Astrocyte (in vitro differentiated cells and primary cell): Measurements from ENCODE around the gene STT3B. TPM values are rescaled to one million over a fixed set of nuclear protein-coding genes. Genes with fewer than 3 reads are reported as not detected.

Source experiments
- DNase-seq: peaks from one replicate; pipeline ENCODE4 v3.0.0-alpha.2; 2010; ENCODE audit warnings: low read depth
- FAIRE-seq: peaks from 2 replicates; lab custom pipeline; 2011; peaks lifted over from hg19 to GRCh38; lab: Jason Lieb, UNC
- H2AFZ ChIP-seq: 2 replicates; pipeline ENCODE4 v1.6.0; 2012; ENCODE audit warnings: low read depth, low read length, inconsistent platforms
- H3K27ac ChIP-seq: 2 replicates; pipeline ENCODE4 v1.5.1; 2011; ENCODE audit warnings: low read depth, low read length, inconsistent platforms
- H3K27me3 ChIP-seq: 2 replicates; pipeline ENCODE4 v1.6.0; 2011; ENCODE audit warnings: low read length, inconsistent platforms; ENCODE audit not compliant: insufficient read depth
- H3K36me3 ChIP-seq: 2 replicates; pipeline ENCODE4 v1.5.1; 2011; ENCODE audit warnings: low read length, inconsistent platforms; ENCODE audit not compliant: insufficient read depth
- H3K4me1 ChIP-seq: 2 replicates; pipeline ENCODE4 v1.5.1; 2011; ENCODE audit warnings: low read length, inconsistent platforms; ENCODE audit not compliant: insufficient read depth
- H3K4me2 ChIP-seq: 2 replicates; pipeline ENCODE4 v1.6.0; 2012; ENCODE audit warnings: low read length, inconsistent platforms
- H3K4me3 ChIP-seq: 2 replicates; pipeline ENCODE4 v1.5.1; 2011; ENCODE audit warnings: low read depth, mild to moderate bottlenecking, low read length, inconsistent platforms; ENCODE audit not compliant: insufficient read depth
- H3K79me2 ChIP-seq: 2 replicates; pipeline ENCODE4 v1.6.0; 2012; ENCODE audit warnings: mild to moderate bottlenecking, low read length, inconsistent platforms; ENCODE audit not compliant: insufficient read depth
- H3K9ac ChIP-seq: 2 replicates; pipeline ENCODE4 v1.6.0; 2012; ENCODE audit warnings: mild to moderate bottlenecking, low read length, inconsistent platforms
- H3K9me3 ChIP-seq: 2 replicates; pipeline ENCODE4 v1.5.1; 2012; ENCODE audit warnings: low read depth, mild to moderate bottlenecking, low read length, inconsistent platforms; ENCODE audit not compliant: insufficient read depth
- H4K20me1 ChIP-seq: 2 replicates; pipeline ENCODE4 v1.6.0; 2012; ENCODE audit warnings: low read length, inconsistent platforms; ENCODE audit not compliant: insufficient read depth
- H3K27ac Mint-ChIP-seq: one replicate; pipeline ENCODE4 v1.8.0; 2021; ENCODE audit warnings: mild to moderate bottlenecking, mixed read lengths; ENCODE audit not compliant: unreplicated experiment
- H3K27me3 Mint-ChIP-seq: one replicate; pipeline ENCODE4 v1.8.0; 2021; ENCODE audit warnings: low read depth, mixed read lengths; ENCODE audit not compliant: unreplicated experiment
- H3K36me3 Mint-ChIP-seq: one replicate; pipeline ENCODE4 v1.8.0; 2021; ENCODE audit warnings: low read depth, mixed read lengths; ENCODE audit not compliant: unreplicated experiment
- H3K4me1 Mint-ChIP-seq: one replicate; pipeline ENCODE4 v1.8.0; 2021; ENCODE audit warnings: low read depth, mixed read lengths; ENCODE audit not compliant: unreplicated experiment
- H3K4me3 Mint-ChIP-seq: one replicate; pipeline ENCODE4 v1.8.0; 2021; ENCODE audit warnings: mild to moderate bottlenecking, moderate library complexity, mixed read lengths; ENCODE audit not compliant: unreplicated experiment
- H3K9me3 Mint-ChIP-seq: one replicate; pipeline ENCODE4 v1.8.0; 2021; ENCODE audit warnings: mild to moderate bottlenecking, mixed read lengths; ENCODE audit not compliant: unreplicated experiment
- EZH2 ChIP-seq: IDR thresholded peaks from 2 replicates; pipeline ENCODE4 v1.6.1; 2012; ENCODE audit warnings: mild to moderate bottlenecking, low read length, inconsistent platforms; ENCODE audit not compliant: insufficient read depth
- total RNA-seq: library from RNA; stranded (reverse); gene quantifications from 2 replicates; pipeline ENCODE4 v1.2.1, GENCODE V29; 2021
- TF ChIP-seq, protein P1 (sequence below): IDR thresholded peaks from 2 replicates; pipeline ENCODE4 v1.5.1; 2011; ENCODE audit warnings: low read depth, mild to moderate bottlenecking, inconsistent platforms, low read length, moderate library complexity; ENCODE audit not compliant: insufficient read depth

STT3B gene
- total RNA-seq, 1 donor from 2014 or later = 156 TPM

DNA sequence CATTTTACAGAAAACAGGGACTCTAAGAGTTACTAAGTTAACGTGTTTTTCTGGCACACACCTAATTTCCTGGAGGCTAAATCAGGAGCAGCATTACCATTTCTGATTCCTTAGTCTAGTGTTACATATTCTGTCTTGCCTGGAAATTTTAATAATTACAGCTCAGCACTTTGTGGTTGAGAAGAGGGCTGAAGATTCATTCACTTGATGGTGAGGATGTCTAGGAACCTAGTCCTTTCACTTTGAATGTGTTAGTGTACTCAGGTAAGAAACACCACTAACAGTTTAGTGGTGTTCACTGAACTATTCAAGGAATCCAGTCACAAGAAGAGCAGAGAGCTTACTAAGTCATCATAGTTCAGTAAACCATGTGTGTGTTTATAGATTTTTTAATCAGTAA is 102.8 kb downstream of the STT3B start:
- no peak for TF ChIP-seq EZH2
- TF ChIP-seq, protein P1, sequence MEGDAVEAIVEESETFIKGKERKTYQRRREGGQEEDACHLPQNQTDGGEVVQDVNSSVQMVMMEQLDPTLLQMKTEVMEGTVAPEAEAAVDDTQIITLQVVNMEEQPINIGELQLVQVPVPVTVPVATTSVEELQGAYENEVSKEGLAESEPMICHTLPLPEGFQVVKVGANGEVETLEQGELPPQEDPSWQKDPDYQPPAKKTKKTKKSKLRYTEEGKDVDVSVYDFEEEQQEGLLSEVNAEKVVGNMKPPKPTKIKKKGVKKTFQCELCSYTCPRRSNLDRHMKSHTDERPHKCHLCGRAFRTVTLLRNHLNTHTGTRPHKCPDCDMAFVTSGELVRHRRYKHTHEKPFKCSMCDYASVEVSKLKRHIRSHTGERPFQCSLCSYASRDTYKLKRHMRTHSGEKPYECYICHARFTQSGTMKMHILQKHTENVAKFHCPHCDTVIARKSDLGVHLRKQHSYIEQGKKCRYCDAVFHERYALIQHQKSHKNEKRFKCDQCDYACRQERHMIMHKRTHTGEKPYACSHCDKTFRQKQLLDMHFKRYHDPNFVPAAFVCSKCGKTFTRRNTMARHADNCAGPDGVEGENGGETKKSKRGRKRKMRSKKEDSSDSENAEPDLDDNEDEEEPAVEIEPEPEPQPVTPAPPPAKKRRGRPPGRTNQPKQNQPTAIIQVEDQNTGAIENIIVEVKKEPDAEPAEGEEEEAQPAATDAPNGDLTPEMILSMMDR = no peak
- H3K27me3 ChIP-seq = no peaks in the 10 kb centered on the region
- H3K36me3 ChIP-seq = peaks cover 14% of the 10 kb centered on the region
- Mint-ChIP-seq H3K27ac (no peak overlapping the region), H3K4me3 (no peak overlapping the region), H3K4me1 (peaks cover 17% of the 10 kb centered on the region), H3K36me3 (peaks cover 8% of the 10 kb centered on the region), H3K27me3 (no peaks in the 10 kb centered on the region), H3K9me3 (no peaks in the 10 kb centered on the region)
- no peak for DNase-seq
- no peaks in the 10 kb centered on the region for H3K4me1 ChIP-seq
- H4K20me1 ChIP-seq = no peaks in the 10 kb centered on the region
- H2AFZ ChIP-seq = no peak overlapping the region
- peak; percentile 58 for FAIRE-seq
- H3K4me2 ChIP-seq = no peak overlapping the region
- no peaks in the 10 kb centered on the region for H3K9me3 ChIP-seq
- no peak overlapping the region for H3K27ac ChIP-seq
- H3K4me3 ChIP-seq = no peak overlapping the region
- no peak overlapping the region for H3K9ac ChIP-seq
- no peaks in the 10 kb centered on the region for H3K79me2 ChIP-seq

DNA sequence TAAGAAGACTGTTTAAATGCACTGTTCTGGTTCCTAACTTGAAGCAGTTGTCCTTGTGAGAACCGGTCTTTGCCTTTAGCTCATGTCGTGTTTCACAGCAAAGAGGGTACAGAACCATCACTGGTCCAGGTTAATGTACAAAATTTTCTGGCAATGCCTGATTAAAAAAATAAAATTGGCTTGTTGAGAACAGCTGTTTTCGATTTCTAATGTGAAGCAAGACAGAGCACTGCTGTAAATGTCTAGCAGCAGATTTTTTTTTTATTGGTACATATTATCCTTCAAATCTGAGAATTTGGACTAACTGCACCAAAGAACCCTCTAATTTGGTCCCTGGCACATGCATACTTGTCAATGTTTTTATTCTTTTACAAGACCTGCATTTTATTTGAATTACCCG is 103.3 kb downstream of the STT3B start:
- Histone ChIP-seq H2AFZ (no peak overlapping the region), H4K20me1 (no peaks in the 10 kb centered on the region), H3K27me3 (no peaks in the 10 kb centered on the region), H3K4me1 (no peaks in the 10 kb centered on the region), H3K4me3 (no peak overlapping the region), H3K27ac (no peak overlapping the region), H3K9ac (no peak overlapping the region), H3K4me2 (no peak overlapping the region), H3K9me3 (no peaks in the 10 kb centered on the region), H3K36me3 (peaks cover 14% of the 10 kb centered on the region), H3K79me2 (no peaks in the 10 kb centered on the region)
- H3K27ac Mint-ChIP-seq = no peak overlapping the region
- H3K9me3 Mint-ChIP-seq = no peaks in the 10 kb centered on the region
- TF ChIP-seq, protein P1 = no peak
- TF ChIP-seq EZH2 = no peak
- H3K36me3 Mint-ChIP-seq = peaks cover 8% of the 10 kb centered on the region
- FAIRE-seq (no peak), DNase-seq (no peak)
- peaks cover 17% of the 10 kb centered on the region for H3K4me1 Mint-ChIP-seq
- H3K4me3 Mint-ChIP-seq = no peak overlapping the region
- no peaks in the 10 kb centered on the region for H3K27me3 Mint-ChIP-seq

DNA sequence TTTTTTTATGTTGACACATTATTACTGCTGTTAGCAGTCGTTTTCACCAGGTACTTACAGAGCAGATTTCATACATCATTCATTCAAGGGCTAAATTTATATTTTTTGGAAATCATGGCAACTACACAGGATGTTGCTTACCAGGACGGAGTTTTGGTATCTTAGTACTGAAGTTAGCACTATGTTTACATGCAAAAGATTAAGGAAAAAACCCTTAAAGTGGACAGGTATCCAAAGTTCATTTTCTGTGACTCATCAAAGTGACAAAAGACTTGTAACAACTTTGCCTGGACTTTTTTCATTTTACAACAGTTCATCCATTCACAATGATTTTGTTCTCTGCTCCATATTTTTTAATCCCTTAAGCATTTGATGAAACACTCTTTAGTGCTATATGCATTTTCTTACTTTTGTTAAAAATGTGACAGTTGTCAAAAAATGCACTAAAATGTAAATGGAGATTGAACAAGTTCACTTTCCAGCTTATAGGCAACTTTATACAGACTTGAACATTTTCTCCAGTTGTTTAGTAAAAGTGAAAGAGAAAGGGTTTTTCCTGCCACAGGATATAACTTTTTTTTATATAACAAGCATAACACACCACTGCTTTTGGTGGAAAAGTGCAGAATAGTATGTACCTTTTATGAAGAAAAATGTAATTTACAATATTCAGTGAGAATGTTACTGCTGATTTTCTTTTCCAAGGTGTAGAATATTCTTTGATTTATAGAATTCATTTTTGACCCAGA is 104.1 kb downstream of the STT3B start:
- Mint-ChIP-seq H3K27ac (no peak overlapping the region), H3K27me3 (no peaks in the 10 kb centered on the region), H3K4me3 (no peak overlapping the region), H3K4me1 (peaks cover 17% of the 10 kb centered on the region), H3K36me3 (peaks cover 4% of the 10 kb centered on the region), H3K9me3 (no peaks in the 10 kb centered on the region)
- Histone ChIP-seq H3K9ac (no peak overlapping the region), H3K4me2 (no peak overlapping the region), H3K4me3 (no peak overlapping the region), H2AFZ (no peak overlapping the region), H3K27me3 (no peaks in the 10 kb centered on the region), H3K27ac (no peak overlapping the region), H3K79me2 (no peaks in the 10 kb centered on the region), H3K9me3 (no peaks in the 10 kb centered on the region), H3K36me3 (peaks cover 14% of the 10 kb centered on the region), H3K4me1 (no peaks in the 10 kb centered on the region), H4K20me1 (no peaks in the 10 kb centered on the region)
- DNase-seq (no peak), FAIRE-seq (no peak)
- TF ChIP-seq, protein P1 = no peak
- TF ChIP-seq EZH2 = no peak
